ENCODE measurements around the gene REV1. TPM values are rescaled to one million over a fixed set of nuclear protein-coding genes. Genes with fewer than 3 reads are reported as not detected.

The REV1 gene
- total RNA-seq, 1 experiment from 2014 or later, result 39.6 TPM

DNA sequence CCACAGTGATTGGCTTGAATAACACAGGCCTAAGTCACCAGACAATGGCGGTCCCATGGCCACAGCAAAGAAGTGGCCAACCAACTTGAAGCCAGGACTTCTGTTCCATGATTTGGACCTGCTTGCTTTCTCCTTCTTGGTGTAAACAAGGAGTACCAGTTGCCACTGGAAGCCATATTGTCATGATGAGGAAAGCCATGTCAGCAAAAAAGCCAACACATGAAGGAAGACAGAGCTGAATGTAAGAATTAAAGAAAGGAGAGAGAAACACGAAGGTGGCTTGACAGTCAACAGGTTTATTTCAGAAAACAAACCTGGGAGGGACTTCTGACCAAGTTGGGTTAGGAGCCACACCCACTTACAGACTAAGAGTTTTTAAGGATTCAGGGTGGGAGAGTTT lies 32.3 kb upstream of the REV1 start:
- no peaks in the 10 kb centered on the region for H3K36me3 ChIP-seq (ENCODE audit: control insufficient read depth, insufficient read depth, low read length)
- no peaks in the 10 kb centered on the region for H3K4me1 ChIP-seq
- H3K9me3 ChIP-seq, result no peaks in the 10 kb centered on the region
- Mint-ChIP-seq H3K4me3 (ENCODE audit: unreplicated experiment) (no peak overlapping the region), H3K36me3 (ENCODE audit: insufficient read depth, unreplicated experiment) (no peaks in the 10 kb centered on the region), H3K4me1 (ENCODE audit: low read depth, unreplicated experiment) (no peaks in the 10 kb centered on the region), H3K27me3 (ENCODE audit: insufficient read depth, unreplicated experiment) (peaks cover 11% of the 10 kb centered on the region), H3K9me3 (ENCODE audit: unreplicated experiment) (no peaks in the 10 kb centered on the region), H3K27ac (ENCODE audit: unreplicated experiment) (no peak overlapping the region)
- BruUV-seq (replicated peaks), result no TSS peak
- ChIA-PET POLR2A (no interaction called here), CTCF (no interaction called here)
- intact Hi-C loops (cut with micrococcal nuclease; ENCODE audit: unreplicated experiment), result no loop called here
- no peak for DNase-seq
- no peak overlapping the region for H3K4me3 ChIP-seq (ENCODE audit: low read depth, low read length)
- TF ChIP-seq, protein P1, sequence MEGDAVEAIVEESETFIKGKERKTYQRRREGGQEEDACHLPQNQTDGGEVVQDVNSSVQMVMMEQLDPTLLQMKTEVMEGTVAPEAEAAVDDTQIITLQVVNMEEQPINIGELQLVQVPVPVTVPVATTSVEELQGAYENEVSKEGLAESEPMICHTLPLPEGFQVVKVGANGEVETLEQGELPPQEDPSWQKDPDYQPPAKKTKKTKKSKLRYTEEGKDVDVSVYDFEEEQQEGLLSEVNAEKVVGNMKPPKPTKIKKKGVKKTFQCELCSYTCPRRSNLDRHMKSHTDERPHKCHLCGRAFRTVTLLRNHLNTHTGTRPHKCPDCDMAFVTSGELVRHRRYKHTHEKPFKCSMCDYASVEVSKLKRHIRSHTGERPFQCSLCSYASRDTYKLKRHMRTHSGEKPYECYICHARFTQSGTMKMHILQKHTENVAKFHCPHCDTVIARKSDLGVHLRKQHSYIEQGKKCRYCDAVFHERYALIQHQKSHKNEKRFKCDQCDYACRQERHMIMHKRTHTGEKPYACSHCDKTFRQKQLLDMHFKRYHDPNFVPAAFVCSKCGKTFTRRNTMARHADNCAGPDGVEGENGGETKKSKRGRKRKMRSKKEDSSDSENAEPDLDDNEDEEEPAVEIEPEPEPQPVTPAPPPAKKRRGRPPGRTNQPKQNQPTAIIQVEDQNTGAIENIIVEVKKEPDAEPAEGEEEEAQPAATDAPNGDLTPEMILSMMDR (IDR thresholded peaks at IDR 0.05; ENCODE audit: insufficient read depth in 1 of 2, low read depth in 1 of 2, low read length in 1 of 2, severe bottlenecking in 1 of 2, unreplicated experiment in 1 of 2), result no peak
- no peaks in the 10 kb centered on the region for H3K27me3 ChIP-seq (replicated peaks; ENCODE audit: control insufficient read depth, insufficient read depth, low read length)

DNA sequence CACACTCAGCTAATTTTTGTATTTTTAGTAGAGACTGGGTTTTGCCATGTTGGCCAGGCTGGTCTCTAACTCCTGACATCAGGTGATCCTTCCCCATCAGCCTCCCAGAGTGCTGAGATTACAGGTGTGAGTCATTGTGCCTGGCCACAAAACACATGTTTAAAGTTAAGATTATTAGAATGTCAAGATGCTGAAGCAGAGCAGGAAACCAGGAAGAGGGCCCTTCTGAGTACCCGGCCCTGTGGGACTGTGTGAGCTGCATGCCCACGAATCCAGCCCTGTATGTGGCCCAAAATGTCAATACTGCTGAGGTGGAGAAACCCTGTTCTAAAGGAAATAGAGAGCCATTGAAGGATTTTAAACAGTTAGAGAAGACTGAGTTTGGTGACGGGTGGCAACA lies 31.0 kb upstream of the REV1 start:
- Mint-ChIP-seq H3K36me3 (ENCODE audit: insufficient read depth, unreplicated experiment) (no peaks in the 10 kb centered on the region), H3K4me1 (ENCODE audit: low read depth, unreplicated experiment) (no peaks in the 10 kb centered on the region), H3K9me3 (ENCODE audit: unreplicated experiment) (no peaks in the 10 kb centered on the region), H3K27ac (ENCODE audit: unreplicated experiment) (no peak overlapping the region), H3K27me3 (ENCODE audit: insufficient read depth, unreplicated experiment) (peaks cover 8% of the 10 kb centered on the region), H3K4me3 (ENCODE audit: unreplicated experiment) (no peak overlapping the region)
- Histone ChIP-seq H3K4me3 (ENCODE audit: low read depth, low read length) (no peak overlapping the region), H3K27me3 (replicated peaks; ENCODE audit: control insufficient read depth, insufficient read depth, low read length) (no peaks in the 10 kb centered on the region), H3K36me3 (ENCODE audit: control insufficient read depth, insufficient read depth, low read length) (no peaks in the 10 kb centered on the region), H3K9me3 (no peaks in the 10 kb centered on the region), H3K4me1 (no peaks in the 10 kb centered on the region)
- POLR2A ChIA-PET, result no interaction called here
- BruUV-seq (replicated peaks), result no TSS peak
- CTCF ChIA-PET, result no interaction called here
- TF ChIP-seq, protein P1 (IDR thresholded peaks at IDR 0.05; ENCODE audit: insufficient read depth in 1 of 2, low read depth in 1 of 2, low read length in 1 of 2, severe bottlenecking in 1 of 2, unreplicated experiment in 1 of 2), result no peak
- intact Hi-C loops (cut with micrococcal nuclease; ENCODE audit: unreplicated experiment), result no loop called here
- no peak for DNase-seq

DNA sequence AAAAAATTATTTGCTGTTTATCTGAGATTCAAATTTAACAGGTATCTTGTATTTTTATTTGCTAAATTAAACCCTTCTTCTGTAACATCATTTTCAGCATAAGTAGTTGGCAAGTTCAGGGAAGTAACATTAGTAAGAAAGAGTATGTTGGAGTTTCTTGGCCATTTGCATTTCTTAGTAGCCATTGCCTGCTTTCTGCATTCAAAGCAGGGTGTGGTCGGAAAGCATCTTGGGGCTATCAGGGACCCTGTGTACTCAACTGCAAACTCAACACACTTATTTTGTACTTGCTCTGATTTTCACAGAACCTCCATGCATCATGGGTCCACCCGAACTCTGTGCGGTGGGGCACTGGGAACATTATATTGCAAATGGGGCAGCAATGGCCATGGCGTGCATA lies 30.4 kb upstream of the REV1 start:
- no peaks in the 10 kb centered on the region for H3K4me1 ChIP-seq
- no peaks in the 10 kb centered on the region for H3K27me3 ChIP-seq (replicated peaks; ENCODE audit: control insufficient read depth, insufficient read depth, low read length)
- no peak overlapping the region for H3K27ac Mint-ChIP-seq (ENCODE audit: unreplicated experiment)
- no peak for DNase-seq
- H3K36me3 Mint-ChIP-seq (ENCODE audit: insufficient read depth, unreplicated experiment), result no peaks in the 10 kb centered on the region
- TF ChIP-seq, protein P1 (IDR thresholded peaks at IDR 0.05; ENCODE audit: insufficient read depth in 1 of 2, low read depth in 1 of 2, low read length in 1 of 2, severe bottlenecking in 1 of 2, unreplicated experiment in 1 of 2), result no peak
- intact Hi-C loops (cut with micrococcal nuclease; ENCODE audit: unreplicated experiment), result no loop called here
- ChIA-PET CTCF (no interaction called here), POLR2A (no interaction called here)
- peaks cover 8% of the 10 kb centered on the region for H3K27me3 Mint-ChIP-seq (ENCODE audit: insufficient read depth, unreplicated experiment)
- no peak overlapping the region for H3K4me3 Mint-ChIP-seq (ENCODE audit: unreplicated experiment)
- no peaks in the 10 kb centered on the region for H3K36me3 ChIP-seq (ENCODE audit: control insufficient read depth, insufficient read depth, low read length)
- BruUV-seq (replicated peaks), result no TSS peak
- H3K4me3 ChIP-seq (ENCODE audit: low read depth, low read length), result no peak overlapping the region
- no peaks in the 10 kb centered on the region for H3K4me1 Mint-ChIP-seq (ENCODE audit: low read depth, unreplicated experiment)
- H3K9me3 Mint-ChIP-seq (ENCODE audit: unreplicated experiment), result no peaks in the 10 kb centered on the region
- H3K9me3 ChIP-seq, result no peaks in the 10 kb centered on the region

Data from Caco-2 (cell line).